GM13976 (cell line): ENCODE data around the gene JMJD6.

ENCODE experiments used
- DNase-seq: peaks from one replicate; pipeline ENCODE4 v3.0.0; 2012; ENCODE audit warnings: low spot score
- in situ Hi-C: fragments of 300-500 bp; cut with MboI; formaldehyde crosslinking; loops from one replicate; pipeline ENCODE4 v1.12.0; 2022; ENCODE audit warnings: low sequenced_read_pairs, mixed read lengths, inconsistent platforms; ENCODE audit not compliant: unreplicated experiment
- TF ChIP-seq, protein P1 (sequence below): IDR thresholded peaks from 2 replicates; pipeline ENCODE4 v1.5.1; 2012; ENCODE audit warnings: borderline replicate concordance, mild to moderate bottlenecking; ENCODE audit not compliant: insufficient read depth; ENCODE audit errors: extremely low read depth, missing control alignments, control extremely low read depth

JMJD6 gene

DNA sequence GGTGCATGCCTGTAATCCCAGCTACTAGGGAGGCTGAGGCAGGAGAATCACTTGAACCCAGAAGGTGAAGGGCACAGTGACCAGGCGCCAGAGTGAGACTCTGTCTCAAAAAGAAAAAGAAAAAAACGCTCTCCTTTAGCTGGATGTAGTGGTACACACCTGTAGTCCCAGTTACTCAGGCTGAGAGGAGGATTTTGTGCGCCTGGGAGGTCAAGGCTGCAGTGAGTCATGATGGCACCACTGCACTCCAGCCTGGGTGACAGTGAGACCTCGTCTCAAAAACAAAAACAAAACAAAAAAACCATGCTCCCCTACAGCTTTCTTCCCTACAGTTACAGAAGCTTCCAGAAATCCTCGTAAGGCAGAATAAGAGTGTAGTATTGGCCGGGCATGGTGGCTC lies 49.8 kb downstream of the JMJD6 start:
- in situ Hi-C loops, result no loop called here
- TF ChIP-seq, protein P1, sequence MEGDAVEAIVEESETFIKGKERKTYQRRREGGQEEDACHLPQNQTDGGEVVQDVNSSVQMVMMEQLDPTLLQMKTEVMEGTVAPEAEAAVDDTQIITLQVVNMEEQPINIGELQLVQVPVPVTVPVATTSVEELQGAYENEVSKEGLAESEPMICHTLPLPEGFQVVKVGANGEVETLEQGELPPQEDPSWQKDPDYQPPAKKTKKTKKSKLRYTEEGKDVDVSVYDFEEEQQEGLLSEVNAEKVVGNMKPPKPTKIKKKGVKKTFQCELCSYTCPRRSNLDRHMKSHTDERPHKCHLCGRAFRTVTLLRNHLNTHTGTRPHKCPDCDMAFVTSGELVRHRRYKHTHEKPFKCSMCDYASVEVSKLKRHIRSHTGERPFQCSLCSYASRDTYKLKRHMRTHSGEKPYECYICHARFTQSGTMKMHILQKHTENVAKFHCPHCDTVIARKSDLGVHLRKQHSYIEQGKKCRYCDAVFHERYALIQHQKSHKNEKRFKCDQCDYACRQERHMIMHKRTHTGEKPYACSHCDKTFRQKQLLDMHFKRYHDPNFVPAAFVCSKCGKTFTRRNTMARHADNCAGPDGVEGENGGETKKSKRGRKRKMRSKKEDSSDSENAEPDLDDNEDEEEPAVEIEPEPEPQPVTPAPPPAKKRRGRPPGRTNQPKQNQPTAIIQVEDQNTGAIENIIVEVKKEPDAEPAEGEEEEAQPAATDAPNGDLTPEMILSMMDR, result no peak
- no peak for DNase-seq

- no peak for DNase-seq
- TF ChIP-seq, protein P1, result no peak
- in situ Hi-C loops, result no loop called here
Observed at GRCh38 chr17:76675648-76676047, 50.8 kb downstream of the JMJD6 start.

DNA sequence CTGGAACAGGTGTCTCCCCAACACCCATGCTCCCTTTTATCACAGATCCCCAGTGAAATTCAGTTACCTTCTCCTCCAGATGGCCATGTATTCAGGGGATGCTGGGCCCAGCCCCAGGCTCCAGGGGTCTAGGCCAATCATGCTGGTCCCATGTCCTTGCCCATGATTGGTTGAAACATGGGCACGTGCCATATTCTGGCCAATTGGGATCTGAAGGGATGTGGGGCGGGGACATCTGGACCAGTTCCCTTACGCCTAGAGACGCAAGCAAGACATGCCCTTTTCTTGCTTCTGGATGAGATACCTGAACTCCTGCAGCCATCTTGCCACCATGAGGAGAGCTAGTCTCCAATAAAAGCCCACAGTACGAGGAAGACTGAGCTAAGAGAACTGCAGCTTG lies 51.8 kb downstream of the JMJD6 start:
- peak; percentile 11 for DNase-seq
- TF ChIP-seq, protein P1, result no peak
- in situ Hi-C loops, result no loop called here

DNA sequence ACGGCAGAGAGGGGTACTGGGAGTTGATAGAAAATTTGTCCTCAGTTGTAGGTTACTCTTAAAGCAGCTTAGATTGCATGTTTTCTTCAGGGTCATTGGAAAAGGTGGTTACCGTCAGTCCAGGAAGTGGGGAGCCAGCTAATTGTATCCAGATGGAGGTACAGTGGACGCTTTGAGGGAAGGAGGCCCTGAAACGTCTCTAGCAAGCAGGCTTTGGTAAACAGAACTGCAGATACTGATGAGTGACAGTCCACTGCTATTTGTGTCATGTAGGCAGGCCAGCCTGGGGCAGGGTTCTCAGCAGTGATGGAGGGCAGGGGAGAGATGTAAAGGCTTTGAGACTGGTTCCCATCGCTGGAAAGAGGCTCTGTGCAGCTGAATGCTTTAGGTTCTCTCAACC lies 52.7 kb downstream of the JMJD6 start:
- in situ Hi-C loops, result no loop called here

GRCh38 chr17:76672892-76673291 lies 53.5 kb downstream of the JMJD6 start:
- in situ Hi-C loops, result no loop called here
- TF ChIP-seq, protein P1, result no peak
- peak; percentile 3 for DNase-seq

More for the DNA sequence above, 52.7 kb downstream of the JMJD6 start:
- DNase-seq, result peak; percentile 4
- TF ChIP-seq, protein P1, result no peak

DNA sequence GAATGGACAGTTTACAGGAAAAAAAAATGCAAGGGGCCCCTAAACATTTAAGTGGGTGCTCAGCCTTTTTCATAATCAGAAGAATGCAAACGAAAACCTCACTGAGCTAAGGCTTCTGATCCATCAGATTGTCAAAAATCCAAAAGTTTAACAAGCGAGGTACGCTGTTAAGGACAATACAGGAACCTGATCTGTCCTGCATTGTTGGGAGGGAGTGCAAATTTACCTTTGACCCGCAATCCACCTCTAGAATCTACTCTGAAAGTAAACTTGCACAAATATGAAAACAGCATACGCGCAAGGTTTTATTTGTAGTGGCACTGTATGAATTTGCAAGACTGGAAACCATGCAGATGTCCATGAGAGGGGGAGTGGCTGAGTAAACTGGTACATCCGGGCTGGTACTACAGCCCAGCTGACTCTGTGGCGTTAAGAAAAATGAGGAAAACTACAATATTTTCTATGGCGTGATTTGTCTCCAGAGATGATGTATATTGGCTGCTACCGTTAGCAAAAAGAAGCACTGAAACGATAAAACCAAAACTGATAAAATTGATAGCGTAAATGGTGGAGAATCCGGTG lies 54.0 kb downstream of the JMJD6 start:
- in situ Hi-C loops, result no loop called here
- TF ChIP-seq, protein P1, result no peak
- DNase-seq, result peak; percentile 22
